Endometrial microvascular endothelial cells (primary cell): Measurements from ENCODE around the gene CTPS2. TPM values are rescaled to one million over a fixed set of nuclear protein-coding genes. Genes with fewer than 3 reads are reported as not detected.
"Not testable (repeated sequence)": the region's sequence is repeated elsewhere in the genome, so short reads cannot be mapped to it uniquely, and the experiment has no call there.

Experiments
- in situ Hi-C: cut with HindIII; loops from 2 replicates; pipeline ENCODE4 v1.10.0; 2017; ENCODE audit warnings: low sequenced_read_pairs, low pct_unique_long_range_greater_than_20kb; ENCODE audit errors: inconsistent ontology term
- total RNA-seq: library from RNA; depleted of rRNA; stranded (reverse); fragments of >200 nt; gene quantifications from one replicate; pipeline ENCODE4 v1.2.3, GENCODE V29; 2015; ENCODE audit errors: inconsistent ontology term

Gene CTPS2
- total RNA-seq, 1 donor from 2014 or later: 10.2 TPM

GRCh38 chrX:16619024-16619423 is 93.4 kb downstream of the CTPS2 start:
- in situ Hi-C loops: no loop called here

GRCh38 chrX:16618422-16618821 is 94.0 kb downstream of the CTPS2 start:
- in situ Hi-C loops: no loop called here

- in situ Hi-C loops: no loop called here
Measured at GRCh38 chrX:16617382-16617781, 95.1 kb downstream of the CTPS2 start.

- in situ Hi-C loops: no loop called here
Measured at GRCh38 chrX:16612257-16612897, 100.1 kb downstream of the CTPS2 start.

GRCh38 chrX:16610654-16611053 is 101.8 kb downstream of the CTPS2 start:
- in situ Hi-C loops: not testable (repeated sequence)

GRCh38 chrX:16610121-16610621 is 102.3 kb downstream of the CTPS2 start:
- in situ Hi-C loops: no loop called here

- in situ Hi-C loops: no loop called here
Measured at GRCh38 chrX:16606142-16606720, 106.2 kb downstream of the CTPS2 start.

GRCh38 chrX:16604337-16604736 is 108.1 kb downstream of the CTPS2 start:
- in situ Hi-C loops: no loop called here

- in situ Hi-C loops: no loop called here
Measured at GRCh38 chrX:16603822-16604221, 108.6 kb downstream of the CTPS2 start.

- in situ Hi-C loops: not testable (repeated sequence)
Measured at GRCh38 chrX:16603235-16603634, 109.2 kb downstream of the CTPS2 start.

GRCh38 chrX:16601885-16602284 is 110.6 kb downstream of the CTPS2 start:
- in situ Hi-C loops: no loop called here

GRCh38 chrX:16594490-16594889 is 118.0 kb downstream of the CTPS2 start:
- in situ Hi-C loops: no loop called here

GRCh38 chrX:16593801-16594200 is 118.7 kb downstream of the CTPS2 start:
- in situ Hi-C loops: no loop called here

- in situ Hi-C loops: no loop called here
Measured at GRCh38 chrX:16592194-16592770, 120.2 kb downstream of the CTPS2 start.

GRCh38 chrX:16589826-16590225 is 122.6 kb downstream of the CTPS2 start:
- in situ Hi-C loops: no loop called here

- in situ Hi-C loops: no loop called here
Measured at GRCh38 chrX:16589211-16589610, 123.3 kb downstream of the CTPS2 start.

- in situ Hi-C loops: no loop called here
Measured at GRCh38 chrX:16588266-16588665, 124.2 kb downstream of the CTPS2 start.

GRCh38 chrX:16587836-16588235 is 124.6 kb downstream of the CTPS2 start:
- in situ Hi-C loops: no loop called here

- in situ Hi-C loops: no loop called here
Measured at GRCh38 chrX:16586377-16587112, 125.9 kb downstream of the CTPS2 start.
